ENCODE results near the gene STARD6. TPM values are rescaled to one million over a fixed set of nuclear protein-coding genes. Genes with fewer than 3 reads are reported as not detected.
A peak's percentile ranks its signal among the peaks of the same experiment; 100 is the strongest.
"Not testable (repeated sequence)": the region's sequence is repeated elsewhere in the genome, so short reads cannot be mapped to it uniquely, and the experiment has no call there.

STARD6 gene
- total and polyA plus RNA-seq, 4 donors = not detected

- no peaks in the 10 kb centered on the region for H3K27me3 ChIP-seq (ENCODE audit: control insufficient read depth in 1 of 2, insufficient read depth in 2 of 2, low read length in 1 of 2)
- intact Hi-C loops (cut with DNase I) = no loop called here
- DNase-seq (no peak), ATAC-seq (ENCODE audit: low FRiP score) (no peak)
- H3K4me1 ChIP-seq (ENCODE audit: control insufficient read depth in 1 of 2, insufficient read depth in 2 of 2, low read length in 2 of 2) = no peaks in the 10 kb centered on the region
- H3K9me3 ChIP-seq (ENCODE audit: control insufficient read depth, low read length) = no peaks in the 10 kb centered on the region
- no peak overlapping the region for H3K27ac ChIP-seq (ENCODE audit: low read depth in 1 of 2, low read length in 2 of 2)
- H3K36me3 ChIP-seq (ENCODE audit: control insufficient read depth in 1 of 2, insufficient read depth in 2 of 2, low read length in 1 of 2) = no peaks in the 10 kb centered on the region
- H3K4me3 ChIP-seq (ENCODE audit: low read length in 2 of 2) = no peak overlapping the region
These were observed 34.1 kb downstream of the STARD6 start for GRCh38 chr18:54323561-54323960.

GRCh38 chr18:54316071-54316820 lies 41.4 kb downstream of the STARD6 start:
- ATAC-seq (ENCODE audit: low FRiP score) (no peak), DNase-seq (no peak)
- peaks cover 2% of the 10 kb centered on the region for H3K9me3 ChIP-seq (ENCODE audit: control insufficient read depth, low read length)
- no peaks in the 10 kb centered on the region for H3K36me3 ChIP-seq (ENCODE audit: control insufficient read depth in 1 of 2, insufficient read depth in 2 of 2, low read length in 1 of 2)
- no peaks in the 10 kb centered on the region for H3K27me3 ChIP-seq (ENCODE audit: control insufficient read depth in 1 of 2, insufficient read depth in 2 of 2, low read length in 1 of 2)
- H3K27ac ChIP-seq (ENCODE audit: low read depth in 1 of 2, low read length in 2 of 2) = no peak overlapping the region
- intact Hi-C loops (cut with DNase I) = no loop called here
- no peak overlapping the region for H3K4me3 ChIP-seq (ENCODE audit: low read length in 2 of 2)
- no peaks in the 10 kb centered on the region for H3K4me1 ChIP-seq (ENCODE audit: control insufficient read depth in 1 of 2, insufficient read depth in 2 of 2, low read length in 2 of 2)

- H3K27me3 ChIP-seq (ENCODE audit: control insufficient read depth in 1 of 2, insufficient read depth in 2 of 2, low read length in 1 of 2); H3K4me1 ChIP-seq (ENCODE audit: control insufficient read depth in 1 of 2, insufficient read depth in 2 of 2, low read length in 2 of 2); H3K36me3 ChIP-seq (ENCODE audit: control insufficient read depth in 1 of 2, insufficient read depth in 2 of 2, low read length in 1 of 2); intact Hi-C loops (cut with DNase I); ATAC-seq (ENCODE audit: low FRiP score); H3K9me3 ChIP-seq (ENCODE audit: control insufficient read depth, low read length); DNase-seq; H3K27ac ChIP-seq (ENCODE audit: low read depth in 1 of 2, low read length in 2 of 2); H3K4me3 ChIP-seq (ENCODE audit: low read length in 2 of 2): not testable (repeated sequence)
- 79 to 93% methylated on average over 8 of the region's 8 CpGs for WGBS, 2 donors
These were observed 48.1 kb downstream of the STARD6 start for GRCh38 chr18:54309564-54309963.

GRCh38 chr18:54303408-54303807 lies 54.2 kb downstream of the STARD6 start:
- no peak for ATAC-seq (ENCODE audit: low FRiP score)
- DNase-seq = no peak
- intact Hi-C loops (cut with DNase I) = no loop called here

DNA sequence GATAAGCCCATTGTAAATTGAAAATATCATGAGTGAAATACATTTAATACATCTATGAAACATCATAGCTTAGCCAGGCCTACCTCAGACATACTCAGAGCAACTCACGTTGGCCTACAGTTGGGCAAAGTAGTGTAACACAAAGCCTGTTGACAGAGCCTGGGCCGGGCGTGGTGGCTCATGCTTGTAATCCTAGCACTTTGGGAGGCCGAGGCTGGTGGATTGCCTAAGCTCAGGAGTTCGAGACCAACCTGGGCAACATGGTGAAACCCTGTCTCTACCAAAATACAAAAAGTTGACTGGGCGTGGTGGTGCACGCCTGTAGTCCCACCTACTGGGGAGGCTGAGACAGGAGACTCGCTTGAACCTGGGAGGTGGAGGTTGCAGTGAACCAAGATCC lies 58.7 kb downstream of the STARD6 start:
- intact Hi-C loops (cut with DNase I); DNase-seq; H3K36me3 ChIP-seq (ENCODE audit: control insufficient read depth in 1 of 2, insufficient read depth in 2 of 2, low read length in 1 of 2): not testable (repeated sequence)

More at GRCh38 chr18:54303408-54303807, 54.2 kb downstream of the STARD6 start:
- H3K36me3 ChIP-seq (ENCODE audit: control insufficient read depth in 1 of 2, insufficient read depth in 2 of 2, low read length in 1 of 2) = no peaks in the 10 kb centered on the region
- no peak overlapping the region for H3K27ac ChIP-seq (ENCODE audit: low read depth in 1 of 2, low read length in 2 of 2)
- H3K27me3 ChIP-seq (ENCODE audit: control insufficient read depth in 1 of 2, insufficient read depth in 2 of 2, low read length in 1 of 2) = no peaks in the 10 kb centered on the region
- H3K4me1 ChIP-seq (ENCODE audit: control insufficient read depth in 1 of 2, insufficient read depth in 2 of 2, low read length in 2 of 2) = no peaks in the 10 kb centered on the region
- H3K4me3 ChIP-seq (ENCODE audit: low read length in 2 of 2) = no peak overlapping the region
- no peaks in the 10 kb centered on the region for H3K9me3 ChIP-seq (ENCODE audit: control insufficient read depth, low read length)

DNA sequence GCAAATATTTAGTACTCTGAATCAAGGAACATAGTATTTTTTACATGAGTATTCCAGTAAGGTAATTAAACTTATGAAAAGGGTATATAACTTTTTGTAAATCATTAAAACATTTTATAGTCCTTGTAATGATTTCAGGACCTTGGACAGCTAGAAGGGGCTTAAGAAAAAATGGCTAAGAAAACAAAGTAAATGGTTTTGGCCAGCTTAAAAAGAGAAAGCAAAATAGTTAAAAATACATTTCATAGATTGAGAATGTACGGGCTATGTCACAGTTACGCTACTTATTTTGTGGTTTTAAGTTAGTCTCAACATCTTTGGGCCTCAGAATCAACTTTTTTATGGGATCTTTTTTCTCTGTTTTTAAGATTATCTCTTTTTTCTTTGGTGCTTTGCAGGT lies 61.6 kb downstream of the STARD6 start:
- Histone ChIP-seq H3K9me3 (ENCODE audit: control insufficient read depth, low read length) (no peaks in the 10 kb centered on the region), H3K27me3 (ENCODE audit: control insufficient read depth in 1 of 2, insufficient read depth in 2 of 2, low read length in 1 of 2) (no peaks in the 10 kb centered on the region), H3K4me1 (ENCODE audit: control insufficient read depth in 1 of 2, insufficient read depth in 2 of 2, low read length in 2 of 2) (no peaks in the 10 kb centered on the region), H3K4me3 (ENCODE audit: low read length in 2 of 2) (no peak overlapping the region), H3K27ac (ENCODE audit: low read depth in 1 of 2, low read length in 2 of 2) (no peak overlapping the region), H3K36me3 (ENCODE audit: control insufficient read depth in 1 of 2, insufficient read depth in 2 of 2, low read length in 1 of 2) (no peaks in the 10 kb centered on the region)
- intact Hi-C loops (cut with DNase I) = no loop called here
- DNase-seq (no peak), ATAC-seq (ENCODE audit: low FRiP score) (no peak)
- WGBS, 2 donors = 7 to 13% methylated on average over 2 of the region's 2 CpGs

More for the DNA sequence above, 58.7 kb downstream of the STARD6 start:
- not testable (repeated sequence) for H3K4me3 ChIP-seq (ENCODE audit: low read length in 2 of 2); H3K27me3 ChIP-seq (ENCODE audit: control insufficient read depth in 1 of 2, insufficient read depth in 2 of 2, low read length in 1 of 2); H3K9me3 ChIP-seq (ENCODE audit: control insufficient read depth, low read length); ATAC-seq (ENCODE audit: low FRiP score); H3K27ac ChIP-seq (ENCODE audit: low read depth in 1 of 2, low read length in 2 of 2); H3K4me1 ChIP-seq (ENCODE audit: control insufficient read depth in 1 of 2, insufficient read depth in 2 of 2, low read length in 2 of 2)
- 97% methylated on average over 8 of the region's 8 CpGs for WGBS, 2 donors

- ATAC-seq (ENCODE audit: low FRiP score) (no peak), DNase-seq (no peak)
- intact Hi-C loops (cut with DNase I) = no loop called here
- H3K27ac ChIP-seq (ENCODE audit: low read depth in 1 of 2, low read length in 2 of 2) = no peak overlapping the region
- H3K27me3 ChIP-seq (ENCODE audit: control insufficient read depth in 1 of 2, insufficient read depth in 2 of 2, low read length in 1 of 2) = no peaks in the 10 kb centered on the region
- no peaks in the 10 kb centered on the region for H3K9me3 ChIP-seq (ENCODE audit: control insufficient read depth, low read length)
- H3K4me3 ChIP-seq (ENCODE audit: low read length in 2 of 2) = no peak overlapping the region
- WGBS, 2 donors = 96 to 98% methylated on average over 4 of the region's 4 CpGs
- no peaks in the 10 kb centered on the region for H3K4me1 ChIP-seq (ENCODE audit: control insufficient read depth in 1 of 2, insufficient read depth in 2 of 2, low read length in 2 of 2)
- H3K36me3 ChIP-seq (ENCODE audit: control insufficient read depth in 1 of 2, insufficient read depth in 2 of 2, low read length in 1 of 2) = no peaks in the 10 kb centered on the region
These were observed 63.4 kb downstream of the STARD6 start for GRCh38 chr18:54294274-54294673.

DNA sequence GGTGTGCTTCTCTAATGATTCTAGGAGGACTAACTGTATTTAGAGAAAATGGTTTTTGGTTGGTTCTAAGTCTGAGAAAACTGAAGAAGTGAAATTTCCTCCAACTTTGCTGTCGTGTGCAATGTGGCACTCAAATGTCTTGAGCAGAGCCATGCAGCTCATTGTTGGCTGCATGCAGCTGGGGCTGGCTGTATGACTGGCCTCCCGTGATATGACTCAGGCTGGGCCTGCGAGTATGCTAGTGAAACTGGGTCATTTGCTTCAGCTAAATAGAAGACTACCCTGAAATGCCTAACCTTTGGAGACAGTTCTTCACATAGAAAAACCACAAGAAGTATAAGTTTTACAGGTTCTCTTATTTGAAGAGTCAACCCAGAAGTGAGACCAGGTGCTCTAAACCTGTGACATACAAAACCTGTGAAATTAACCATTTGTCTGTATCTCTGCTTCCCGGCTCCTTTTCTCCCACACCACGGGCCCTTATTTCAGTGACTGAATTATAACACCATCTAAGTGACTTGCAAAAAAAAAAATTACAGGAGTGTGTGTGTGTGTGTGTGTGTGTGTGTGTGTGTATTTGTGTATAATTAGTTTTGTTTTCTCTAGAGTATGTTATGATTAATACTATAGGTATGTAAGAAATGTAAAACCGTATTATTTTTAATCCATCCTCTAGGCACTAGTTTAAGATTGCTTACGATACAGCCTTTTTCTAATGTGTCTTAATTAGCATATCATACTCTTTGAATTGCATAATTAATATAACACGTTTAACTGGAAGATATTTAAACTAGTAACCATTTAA lies 72.5 kb downstream of the STARD6 start:
- Histone ChIP-seq H3K27me3 (ENCODE audit: control insufficient read depth in 1 of 2, insufficient read depth in 2 of 2, low read length in 1 of 2) (no peaks in the 10 kb centered on the region), H3K4me1 (ENCODE audit: control insufficient read depth in 1 of 2, insufficient read depth in 2 of 2, low read length in 2 of 2) (no peaks in the 10 kb centered on the region), H3K27ac (ENCODE audit: low read depth in 1 of 2, low read length in 2 of 2) (no peak overlapping the region), H3K4me3 (ENCODE audit: low read length in 2 of 2) (no peak overlapping the region), H3K36me3 (ENCODE audit: control insufficient read depth in 1 of 2, insufficient read depth in 2 of 2, low read length in 1 of 2) (peaks cover 0 to 2% of the 10 kb centered on the region in 2 donors), H3K9me3 (ENCODE audit: control insufficient read depth, low read length) (no peaks in the 10 kb centered on the region)
- intact Hi-C loops (cut with DNase I) = no loop called here
- peak; percentile 56 to 61 for DNase-seq
- 47 to 71% methylated on average over 8 of the region's 8 CpGs for WGBS, 2 donors
- ATAC-seq (ENCODE audit: low FRiP score) = peak; percentile 72

- 95 to 97% methylated on average over 3 of the region's 3 CpGs for WGBS, 2 donors
- DNase-seq (no peak), ATAC-seq (ENCODE audit: low FRiP score) (no peak)
- H3K9me3 ChIP-seq (ENCODE audit: control insufficient read depth, low read length) = no peaks in the 10 kb centered on the region
- H3K36me3 ChIP-seq (ENCODE audit: control insufficient read depth in 1 of 2, insufficient read depth in 2 of 2, low read length in 1 of 2) = peaks cover 0 to 3% of the 10 kb centered on the region in 2 donors
- H3K27me3 ChIP-seq (ENCODE audit: control insufficient read depth in 1 of 2, insufficient read depth in 2 of 2, low read length in 1 of 2) = no peaks in the 10 kb centered on the region
- intact Hi-C loops (cut with DNase I) = no loop called here
- no peak overlapping the region for H3K27ac ChIP-seq (ENCODE audit: low read depth in 1 of 2, low read length in 2 of 2)
- H3K4me1 ChIP-seq (ENCODE audit: control insufficient read depth in 1 of 2, insufficient read depth in 2 of 2, low read length in 2 of 2) = no peaks in the 10 kb centered on the region
- H3K4me3 ChIP-seq (ENCODE audit: low read length in 2 of 2) = no peak overlapping the region
These were observed 73.1 kb downstream of the STARD6 start for GRCh38 chr18:54284535-54284934.
